ENCODE measurements around the gene STK39.

DNA sequence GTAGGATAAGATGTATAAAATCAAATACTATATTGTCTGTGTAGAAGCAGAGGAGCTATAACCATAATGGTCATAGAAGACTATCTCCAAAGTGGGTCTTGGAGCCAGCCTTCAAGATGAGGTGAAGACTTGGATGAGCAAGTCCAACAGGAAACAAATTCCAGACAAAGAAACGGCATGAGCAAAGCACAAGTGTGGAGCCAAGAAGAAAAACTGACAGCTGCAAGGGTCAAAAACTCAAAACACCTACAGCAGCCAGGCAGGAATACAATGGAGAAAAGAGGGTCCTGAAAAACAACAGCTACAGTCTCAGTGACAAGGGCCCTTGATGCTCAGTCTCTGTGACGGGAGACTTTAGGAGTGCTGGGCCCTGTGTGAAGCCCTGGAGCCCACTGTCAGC lies 102.4 kb downstream of the STK39 start:
- TF ChIP-seq CTCF (IDR thresholded peaks at IDR 0.05; ENCODE audit: borderline replicate concordance, extremely low read depth, low read length, poor library complexity, severe bottlenecking) (no peak), EZH2 (IDR thresholded peaks at IDR 0.05; ENCODE audit: borderline replicate concordance, low read depth, low read length, severe bottlenecking) (no peak)
